Stimulated activated CD8-positive, alpha-beta memory T cell treated with anti-CD3 and anti-CD28 coated beads, Interleukin-2, amount 100 ng/mL, for 48 hours (primary cell): ENCODE results near the gene PFKFB1.
"Not testable (repeated sequence)": the region's sequence is repeated elsewhere in the genome, so short reads cannot be mapped to it uniquely, and the experiment has no call there.

ENCODE experiments used
- DNase-seq, 2 donors: peaks; one replicate each; pipeline ENCODE4 v3.0.0-alpha.2; 2020; ENCODE audit warnings: low read depth in 2 of 2

PFKFB1 gene

DNA sequence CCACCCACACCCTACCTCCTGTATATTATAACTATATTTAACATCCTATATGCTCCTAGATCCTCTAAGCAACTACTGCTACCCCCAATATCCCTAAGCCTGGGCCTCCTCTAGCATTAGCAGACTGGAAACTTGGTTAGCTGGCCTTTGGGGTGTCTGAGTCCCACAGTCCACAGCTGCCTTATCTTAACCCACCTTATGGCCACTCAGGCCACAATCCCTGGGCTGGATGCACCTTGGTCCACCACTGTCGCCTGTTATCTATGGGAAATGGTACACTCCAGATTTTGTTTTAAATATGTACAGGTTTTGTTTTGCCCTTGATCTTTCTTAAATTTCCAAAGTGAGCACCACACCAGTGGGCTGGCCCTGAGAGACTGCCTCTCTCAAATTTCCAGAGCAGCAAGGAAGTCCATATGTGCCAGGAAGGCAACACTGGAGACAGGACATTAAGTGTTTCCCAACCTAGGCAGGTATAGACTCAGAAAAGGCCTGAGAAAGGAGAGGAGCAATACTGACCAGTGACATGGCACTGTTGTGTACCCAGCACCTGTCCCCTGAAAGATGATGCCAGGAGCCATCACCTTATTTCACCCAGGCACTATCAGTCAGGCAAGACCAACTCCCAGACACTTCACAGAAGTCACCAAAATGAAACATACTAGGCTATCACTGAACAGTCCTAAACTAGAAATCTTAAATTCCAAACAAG lies 921 bp downstream of the PFKFB1 start:
- DNase-seq = no peak

DNA sequence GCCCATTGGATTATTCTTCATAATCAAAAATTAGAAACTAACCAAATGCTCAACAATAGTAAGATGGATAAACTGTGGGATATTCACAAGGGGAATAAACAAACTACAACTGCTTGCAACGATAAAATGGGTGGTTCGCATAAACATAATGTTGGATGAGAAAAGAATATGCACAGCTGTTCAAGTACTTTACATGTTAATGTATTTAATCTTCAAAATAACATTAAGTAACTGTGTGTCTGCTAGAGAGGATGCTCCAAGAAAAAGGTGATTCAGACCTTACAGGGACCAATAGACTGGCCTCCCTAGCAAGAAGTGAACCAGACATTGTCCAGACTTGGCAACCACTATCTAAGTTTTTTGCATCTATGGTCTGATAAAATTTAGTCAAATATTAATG lies 2.3 kb downstream of the PFKFB1 start:
- no peak for DNase-seq

DNA sequence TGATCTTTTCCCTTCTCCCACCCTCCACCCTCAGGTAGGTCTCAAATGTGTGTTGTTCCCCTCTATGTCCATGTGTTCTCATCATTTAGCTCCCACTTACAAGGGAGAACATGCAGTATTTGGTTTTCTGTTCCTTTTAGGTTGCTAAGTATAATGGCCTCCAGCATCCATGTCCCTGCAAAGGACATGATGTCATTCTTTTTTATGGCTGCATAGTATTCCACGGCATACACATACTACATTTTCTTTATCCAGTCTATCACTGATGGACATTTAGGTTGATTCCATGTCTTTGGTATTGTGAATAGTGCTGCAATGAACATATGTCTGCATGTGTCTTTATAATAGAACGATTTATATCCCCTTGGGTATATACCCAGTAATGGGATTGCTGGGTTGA lies 10.7 kb downstream of the PFKFB1 start:
- DNase-seq = not testable (repeated sequence)

GRCh38 chrX:54980334-54980733 lies 13.7 kb downstream of the PFKFB1 start:
- DNase-seq = no peak

DNA sequence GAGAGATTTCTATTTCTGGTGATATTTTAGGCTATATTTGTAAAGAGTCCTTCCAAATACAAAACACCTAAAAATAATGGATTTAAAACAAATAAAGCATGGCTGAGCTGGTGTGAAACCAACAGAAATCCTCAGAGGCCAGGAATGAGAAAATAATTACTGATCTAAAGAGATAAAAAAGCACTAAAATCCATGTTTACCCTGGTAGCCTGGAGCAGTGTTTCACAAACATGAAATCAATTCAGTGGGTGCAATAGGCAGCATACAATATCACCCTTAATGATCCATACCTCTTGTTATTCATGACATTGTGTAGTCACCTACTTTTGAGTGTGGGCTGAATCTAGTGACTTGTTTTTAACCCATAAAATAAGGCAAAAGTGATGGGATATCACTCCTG lies 14.6 kb downstream of the PFKFB1 start:
- no peak for DNase-seq

- DNase-seq = no peak
Observed at GRCh38 chrX:54978448-54978847, 15.5 kb downstream of the PFKFB1 start.

- no peak for DNase-seq
Observed at GRCh38 chrX:54977387-54977786, 16.6 kb downstream of the PFKFB1 start.

DNA sequence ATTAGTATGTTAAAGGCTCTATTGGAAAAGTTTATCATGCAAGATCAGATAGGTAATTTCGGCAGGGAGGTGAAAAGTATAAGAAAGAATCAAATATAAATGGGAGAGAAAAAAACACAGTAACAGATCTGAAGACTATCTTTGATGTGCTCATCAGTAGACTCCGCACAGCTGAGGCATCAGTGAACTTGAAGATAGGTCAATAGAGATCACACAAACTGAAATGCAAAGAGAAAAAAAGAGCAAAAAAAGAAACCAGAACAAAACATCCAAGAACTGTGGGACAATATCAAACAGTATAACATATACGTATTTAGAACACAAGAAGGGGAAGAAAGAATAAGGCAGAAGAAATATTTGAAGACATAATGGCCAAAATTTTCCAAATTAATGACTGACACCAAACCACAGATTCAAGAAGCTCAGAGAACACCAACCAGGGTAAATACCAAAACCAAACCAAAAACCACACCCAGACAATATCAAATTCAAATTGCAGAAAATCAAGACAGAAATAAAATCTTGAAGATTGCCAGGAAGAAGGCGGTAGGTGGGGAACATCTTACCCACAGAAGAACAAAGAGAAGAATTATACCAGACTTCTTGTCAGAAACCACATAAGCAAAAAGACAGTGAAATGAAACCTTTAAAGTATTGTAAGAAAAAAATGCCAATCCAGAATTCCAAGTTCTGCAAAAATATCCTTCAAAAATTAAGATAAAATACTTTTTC lies 29.1 kb downstream of the PFKFB1 start:
- DNase-seq = no peak

GRCh38 chrX:54961750-54962149 lies 32.2 kb downstream of the PFKFB1 start:
- no peak for DNase-seq

GRCh38 chrX:54950730-54951375 lies 43.1 kb downstream of the PFKFB1 start:
- DNase-seq = no peak

GRCh38 chrX:54945224-54945623 lies 48.8 kb downstream of the PFKFB1 start:
- no peak for DNase-seq

- no peak for DNase-seq
Observed at GRCh38 chrX:54944816-54945215, 49.2 kb downstream of the PFKFB1 start.

DNA sequence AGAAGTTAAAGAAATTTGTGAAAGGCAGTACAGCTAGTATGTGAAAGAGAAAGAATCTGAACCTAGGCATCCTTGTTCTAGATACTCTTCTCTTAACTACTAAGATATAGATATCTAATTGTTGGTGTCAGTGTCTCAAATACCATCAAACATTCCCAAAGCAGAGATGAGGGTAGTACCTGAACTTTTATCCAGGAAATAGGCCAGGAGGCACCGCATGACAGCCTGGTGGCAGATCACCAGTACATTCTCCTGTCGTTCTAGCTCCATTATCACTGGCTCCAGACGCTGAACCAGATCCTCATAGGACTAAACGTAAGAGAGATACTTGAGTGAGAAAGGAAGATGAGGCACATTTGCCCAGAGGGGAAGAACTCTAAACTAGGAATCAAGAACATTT lies 56.6 kb downstream of the PFKFB1 start:
- DNase-seq = no peak

DNA sequence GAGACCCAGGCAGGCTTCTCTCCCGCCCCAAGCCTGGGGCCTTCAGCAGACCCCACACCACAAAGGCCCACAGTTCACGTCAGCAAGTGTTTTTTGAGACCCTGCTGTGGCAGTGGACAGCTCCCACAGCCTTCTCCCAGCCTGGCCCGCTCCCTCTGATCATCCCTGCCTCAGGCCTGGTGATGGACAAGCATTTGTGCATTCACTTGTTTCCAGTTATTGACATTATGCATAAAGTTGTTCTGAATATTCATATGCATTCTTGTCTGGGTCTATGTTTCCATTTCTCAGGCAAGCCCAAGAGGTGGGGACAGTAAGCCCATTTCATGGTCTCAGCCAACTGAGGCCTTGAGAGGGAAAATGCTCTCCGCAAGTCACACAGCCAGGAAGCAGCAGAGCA lies 58.7 kb downstream of the PFKFB1 start:
- no peak for DNase-seq

GRCh38 chrX:54934890-54935289 lies 59.1 kb downstream of the PFKFB1 start:
- no peak for DNase-seq

- DNase-seq = no peak
Observed at GRCh38 chrX:54934058-54934457, 59.9 kb downstream of the PFKFB1 start.

DNA sequence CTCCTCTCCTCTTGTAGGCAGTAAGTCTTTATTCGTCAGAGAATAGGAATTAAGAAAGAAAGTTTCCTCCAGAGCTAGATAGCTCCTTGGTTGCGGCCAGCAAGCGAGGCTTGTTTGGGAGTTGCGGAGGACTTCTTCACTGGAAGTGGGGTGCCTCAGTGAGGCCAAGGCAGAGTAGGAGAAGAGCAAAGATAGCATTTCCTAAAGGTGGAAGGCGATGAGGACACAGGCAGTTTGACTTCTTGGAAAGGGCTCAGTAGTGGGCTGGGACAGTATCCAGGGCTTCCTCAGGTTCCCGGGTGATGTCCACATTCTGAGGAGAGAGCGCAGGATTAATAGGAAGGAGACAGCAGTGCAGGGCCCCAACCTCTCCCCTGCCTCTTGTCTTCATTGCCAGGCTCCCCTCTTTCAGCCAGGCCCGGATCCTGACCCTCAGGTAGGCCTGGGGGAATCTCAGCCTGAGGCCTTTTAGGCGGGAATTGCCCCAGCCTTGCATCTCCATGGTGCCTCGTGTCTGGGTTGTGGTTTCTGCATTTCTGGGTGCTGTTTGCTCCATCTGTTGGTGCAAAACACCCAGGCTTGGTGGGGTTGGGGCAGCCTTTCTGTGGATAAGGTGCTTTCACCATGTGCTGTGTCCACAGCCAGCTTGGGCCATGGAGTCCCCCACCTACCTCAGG lies 60.7 kb downstream of the PFKFB1 start:
- no peak for DNase-seq

DNA sequence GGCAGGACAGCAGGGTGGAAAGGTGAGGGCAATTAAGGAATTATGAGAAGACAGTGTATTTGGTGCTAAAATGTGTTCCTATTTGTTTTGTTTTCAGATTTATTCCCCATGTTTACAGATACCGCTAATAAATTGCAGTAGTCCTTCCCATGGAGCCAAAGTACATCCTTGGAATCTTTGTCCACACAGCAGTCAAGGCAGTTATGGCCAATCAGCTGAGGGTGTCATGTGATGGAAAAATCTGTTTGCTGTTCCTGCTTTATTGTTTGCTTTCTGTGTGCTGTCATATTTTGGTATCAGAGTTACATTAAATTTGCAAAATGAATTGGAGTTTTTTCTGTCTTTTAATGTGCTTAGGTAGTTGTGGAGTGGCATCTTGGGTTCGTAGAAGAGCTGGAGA lies 62.9 kb downstream of the PFKFB1 start:
- no peak for DNase-seq

- DNase-seq = no peak
Observed at GRCh38 chrX:54930291-54931049, 63.5 kb downstream of the PFKFB1 start.

- DNase-seq = no peak
Observed at GRCh38 chrX:54928876-54929275, 65.1 kb downstream of the PFKFB1 start.

DNA sequence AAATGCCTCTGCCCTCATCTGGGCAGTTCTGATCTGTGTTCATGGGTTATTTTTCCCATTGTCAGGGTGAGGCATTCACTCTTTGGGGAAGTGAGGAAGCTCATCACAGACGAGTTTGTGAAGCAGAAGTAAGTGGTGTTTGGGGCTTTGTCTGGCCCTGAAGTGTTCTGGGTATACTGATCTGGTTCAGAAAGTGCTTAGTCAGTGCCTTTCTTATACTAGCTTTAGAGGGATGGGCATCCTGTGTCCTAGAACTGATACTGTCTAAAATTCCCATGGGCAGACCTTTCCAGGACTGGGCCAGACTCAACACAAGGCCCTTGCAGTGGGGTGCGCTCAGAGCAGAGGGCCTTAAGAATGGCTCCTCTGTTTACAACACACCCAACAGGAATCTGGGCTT lies 67.0 kb downstream of the PFKFB1 start:
- no peak for DNase-seq

DNA sequence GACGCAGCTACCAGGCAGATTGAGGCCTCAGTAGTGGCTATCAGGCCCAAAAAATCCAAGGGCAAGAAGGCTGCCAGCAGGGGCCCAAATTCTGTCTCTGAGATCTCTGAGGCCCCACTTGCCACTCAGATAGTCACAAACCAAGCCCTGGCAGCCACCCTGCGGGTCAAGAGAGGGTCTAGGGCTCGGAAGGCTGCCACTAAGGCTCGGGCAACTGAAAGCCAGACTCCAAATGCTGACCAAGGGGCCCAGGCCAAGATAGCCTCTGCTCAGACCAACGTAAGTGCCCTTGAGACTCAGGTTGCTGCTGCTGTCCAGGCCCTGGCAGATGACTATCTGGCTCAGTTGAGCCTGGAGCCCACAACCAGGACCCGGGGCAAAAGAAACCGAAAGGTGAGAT lies 70.6 kb downstream of the PFKFB1 start:
- no peak for DNase-seq
